Osteoblast (primary cell): ENCODE data around the gene ALDOA. TPM values are rescaled to one million over a fixed set of nuclear protein-coding genes. Genes with fewer than 3 reads are reported as not detected.

ENCODE experiments used
- DNase-seq: peaks from one replicate; pipeline ENCODE4 v3.0.0; 2011; ENCODE audit warnings: low spot score, mixed read lengths; ENCODE audit not compliant: insufficient read length; ENCODE audit errors: missing footprints
- H2AFZ ChIP-seq: 2 replicates; pipeline ENCODE4 v1.6.0; 2011; ENCODE audit warnings: mild to moderate bottlenecking, low read length
- H3K27ac ChIP-seq: 2 replicates; pipeline ENCODE4 v1.5.1; 2011; ENCODE audit warnings: mild to moderate bottlenecking, low read depth, low read length, moderate library complexity
- H3K27me3 ChIP-seq: 2 replicates; pipeline ENCODE4 v1.6.0; 2012; ENCODE audit warnings: mild to moderate bottlenecking, control low read depth, inconsistent platforms, low read length, moderate library complexity; ENCODE audit not compliant: insufficient read depth
- H3K36me3 ChIP-seq: 2 replicates; pipeline ENCODE4 v1.5.1; 2011; ENCODE audit warnings: mild to moderate bottlenecking, low read length, control low read depth, moderate library complexity; ENCODE audit not compliant: insufficient read depth
- H3K4me1 ChIP-seq: 2 replicates; pipeline ENCODE4 v1.5.1; 2011; ENCODE audit warnings: mild to moderate bottlenecking, low read length, control low read depth, moderate library complexity; ENCODE audit not compliant: insufficient read depth
- H3K4me2 ChIP-seq: 2 replicates; pipeline ENCODE4 v1.6.0; 2011; ENCODE audit warnings: mild to moderate bottlenecking, low read length; ENCODE audit not compliant: insufficient read depth
- H3K4me3 ChIP-seq: fragments of 200-600 bp; sonication (generic); 3 replicates; pipeline ENCODE4 v1.5.1; 2012; ENCODE audit warnings: mild to moderate bottlenecking, low read length, inconsistent platforms; ENCODE audit not compliant: insufficient read depth
- H3K79me2 ChIP-seq: 2 replicates; pipeline ENCODE4 v1.6.0; 2012; ENCODE audit warnings: mild to moderate bottlenecking, low read length, control low read depth, inconsistent platforms; ENCODE audit not compliant: insufficient read depth
- H3K9me3 ChIP-seq: 2 replicates; pipeline ENCODE4 v1.5.1; 2011; ENCODE audit warnings: low read depth, low read length, control low read depth
- H4K20me1 ChIP-seq: 2 replicates; pipeline ENCODE4 v1.6.0; 2012; ENCODE audit warnings: mild to moderate bottlenecking, low read length, control low read depth; ENCODE audit not compliant: insufficient read depth
- total RNA-seq: library from RNA; depleted of rRNA; stranded (reverse); fragments of >200 nt; gene quantifications from 2 replicates; pipeline ENCODE4 v1.2.3, GENCODE V29; 2012
- TF ChIP-seq, protein P1 (sequence below): IDR thresholded peaks from 2 replicates; pipeline ENCODE4 v1.5.1; 2011; ENCODE audit warnings: mild to moderate bottlenecking, low read depth, low read length, moderate library complexity; ENCODE audit errors: extremely low read depth

The ALDOA gene
- total RNA-seq, 1 donor = 705 TPM

DNA sequence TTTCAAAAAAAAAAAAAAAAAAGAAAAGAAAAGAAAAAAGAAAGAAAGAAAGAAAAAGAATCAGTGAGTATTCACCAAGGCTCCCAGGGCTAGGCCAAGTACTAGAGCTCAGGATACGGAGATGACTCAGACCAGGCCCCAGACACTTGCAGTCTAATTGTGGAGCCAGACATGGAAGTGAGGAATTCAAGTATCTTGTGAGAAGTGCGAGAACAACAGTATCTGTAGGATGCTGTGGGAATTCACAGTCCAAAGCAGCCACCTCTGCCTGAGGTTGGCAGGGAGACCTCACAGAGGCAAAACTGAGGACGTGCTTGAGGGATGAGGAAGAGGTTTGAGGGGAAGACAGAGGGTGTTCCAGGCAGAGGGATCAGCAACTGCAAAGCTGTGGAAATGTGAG, 14.0 kb upstream of the ALDOA start:
- TF ChIP-seq, protein P1, sequence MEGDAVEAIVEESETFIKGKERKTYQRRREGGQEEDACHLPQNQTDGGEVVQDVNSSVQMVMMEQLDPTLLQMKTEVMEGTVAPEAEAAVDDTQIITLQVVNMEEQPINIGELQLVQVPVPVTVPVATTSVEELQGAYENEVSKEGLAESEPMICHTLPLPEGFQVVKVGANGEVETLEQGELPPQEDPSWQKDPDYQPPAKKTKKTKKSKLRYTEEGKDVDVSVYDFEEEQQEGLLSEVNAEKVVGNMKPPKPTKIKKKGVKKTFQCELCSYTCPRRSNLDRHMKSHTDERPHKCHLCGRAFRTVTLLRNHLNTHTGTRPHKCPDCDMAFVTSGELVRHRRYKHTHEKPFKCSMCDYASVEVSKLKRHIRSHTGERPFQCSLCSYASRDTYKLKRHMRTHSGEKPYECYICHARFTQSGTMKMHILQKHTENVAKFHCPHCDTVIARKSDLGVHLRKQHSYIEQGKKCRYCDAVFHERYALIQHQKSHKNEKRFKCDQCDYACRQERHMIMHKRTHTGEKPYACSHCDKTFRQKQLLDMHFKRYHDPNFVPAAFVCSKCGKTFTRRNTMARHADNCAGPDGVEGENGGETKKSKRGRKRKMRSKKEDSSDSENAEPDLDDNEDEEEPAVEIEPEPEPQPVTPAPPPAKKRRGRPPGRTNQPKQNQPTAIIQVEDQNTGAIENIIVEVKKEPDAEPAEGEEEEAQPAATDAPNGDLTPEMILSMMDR = no peak
- peak overlapping the region; percentile 8 for H3K27ac ChIP-seq
- H3K79me2 ChIP-seq = peaks cover 11% of the 10 kb centered on the region
- H3K4me3 ChIP-seq = no peak overlapping the region
- no peaks in the 10 kb centered on the region for H3K9me3 ChIP-seq
- H3K36me3 ChIP-seq = peaks cover 3% of the 10 kb centered on the region
- peak overlapping the region; percentile 85 for H2AFZ ChIP-seq
- H3K4me1 ChIP-seq = peaks cover 23% of the 10 kb centered on the region
- H4K20me1 ChIP-seq = no peaks in the 10 kb centered on the region
- H3K4me2 ChIP-seq = peak overlapping the region; percentile 26
- H3K27me3 ChIP-seq = no peaks in the 10 kb centered on the region
- DNase-seq = peak; percentile 96

- Histone ChIP-seq H3K9me3 (no peaks in the 10 kb centered on the region), H3K36me3 (peaks cover 5% of the 10 kb centered on the region), H3K27me3 (no peaks in the 10 kb centered on the region), H3K4me1 (peaks cover 23% of the 10 kb centered on the region), H3K27ac (peak overlapping the region; percentile 77), H3K79me2 (peaks cover 11% of the 10 kb centered on the region), H4K20me1 (no peaks in the 10 kb centered on the region), H3K4me2 (peak overlapping the region; percentile 98), H3K4me3 (peak overlapping the region; percentile 94), H2AFZ (peak overlapping the region; percentile 89)
- peak; percentile 99 for DNase-seq
- TF ChIP-seq, protein P1 = no peak
Observed at GRCh38 chr16:30052671-30053372, 12.7 kb upstream of the ALDOA start.

DNA sequence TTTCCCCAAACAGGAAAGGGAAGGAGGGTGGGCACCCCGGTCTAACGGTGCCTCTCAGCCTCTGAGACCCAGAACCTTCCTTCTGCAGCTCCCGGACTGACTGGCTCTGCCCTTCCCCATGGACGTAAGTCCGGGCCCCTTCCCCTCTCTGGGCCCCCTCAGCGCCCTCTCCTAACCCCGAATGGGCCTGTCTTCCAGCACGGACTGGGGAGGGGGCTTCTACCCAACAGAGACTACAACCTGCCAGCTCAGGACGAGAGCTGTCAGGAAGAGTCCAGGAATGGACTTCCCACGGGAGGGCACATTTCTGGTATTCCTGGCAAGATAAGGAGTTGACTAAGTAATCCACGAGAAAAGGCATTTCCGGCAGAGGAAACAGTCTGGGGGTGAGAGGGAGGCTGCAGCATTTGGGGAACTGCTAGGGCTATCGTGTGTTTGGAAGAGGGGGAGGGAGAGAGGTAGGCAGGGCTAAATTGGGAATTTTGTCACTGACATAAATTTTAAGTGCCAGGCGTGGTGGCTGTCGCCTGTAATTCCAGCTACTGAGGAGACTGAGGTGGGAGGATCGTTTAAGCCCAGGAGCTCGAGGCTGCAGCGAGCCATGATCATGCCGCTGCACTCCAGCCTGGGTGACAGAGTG, 12.1 kb upstream of the ALDOA start:
- Histone ChIP-seq H3K4me2 (peak overlapping the region; percentile 98), H3K27me3 (no peaks in the 10 kb centered on the region), H3K27ac (peak overlapping the region; percentile 77), H3K36me3 (peaks cover 5% of the 10 kb centered on the region), H3K4me3 (peak overlapping the region; percentile 94), H2AFZ (peak overlapping the region; percentile 89), H3K79me2 (peaks cover 11% of the 10 kb centered on the region), H3K4me1 (peaks cover 23% of the 10 kb centered on the region), H3K9me3 (no peaks in the 10 kb centered on the region), H4K20me1 (no peaks in the 10 kb centered on the region)
- TF ChIP-seq, protein P1 = no peak
- DNase-seq = peak; percentile 86

DNA sequence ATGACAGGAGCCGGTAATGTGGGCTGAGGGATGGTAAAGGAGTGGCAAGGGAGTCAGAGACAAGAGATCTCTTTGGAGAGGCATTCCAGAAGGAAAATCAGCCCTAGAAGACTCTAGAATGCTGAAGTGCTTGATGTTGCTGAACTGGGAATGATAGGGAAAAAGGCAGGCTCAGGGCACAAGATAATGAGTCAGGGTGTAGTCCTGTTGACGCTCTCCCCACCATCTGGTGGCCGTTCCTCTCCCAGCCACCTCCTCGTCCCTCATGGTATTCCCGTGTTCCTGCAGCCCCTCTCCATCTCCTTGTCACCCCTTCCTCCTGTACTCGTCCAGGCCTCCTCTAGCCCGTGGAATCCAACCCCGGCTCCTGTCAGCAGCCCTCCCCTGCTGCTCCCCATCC, 11.1 kb upstream of the ALDOA start:
- Histone ChIP-seq H3K79me2 (peaks cover 11% of the 10 kb centered on the region), H4K20me1 (no peaks in the 10 kb centered on the region), H3K27me3 (no peaks in the 10 kb centered on the region), H3K4me2 (peak overlapping the region; percentile 29), H3K4me1 (peaks cover 23% of the 10 kb centered on the region), H2AFZ (no peak overlapping the region), H3K36me3 (peaks cover 10% of the 10 kb centered on the region), H3K9me3 (no peaks in the 10 kb centered on the region), H3K27ac (peak overlapping the region; percentile 77), H3K4me3 (no peak overlapping the region)
- TF ChIP-seq, protein P1 = no peak
- DNase-seq = peak; percentile 69
